Effector memory CD8-positive, alpha-beta T cell (primary cell): Measurements from ENCODE around the gene SLC44A1.

Experiments
- ATAC-seq: fragments of 150-1000 bp; cut with Tn5 transposase; replicated peaks from 2 replicates; pipeline ENCODE4 v1.10.0; 2021; ENCODE audit warnings: mild to moderate bottlenecking, moderate library complexity
- DNase-seq, 3 experiments: peaks; one replicate each; pipeline ENCODE4 v3.0.0; 2021
- H3K27ac Mint-ChIP-seq, 2 donors: one replicate each; pipeline ENCODE4 v1.8.0; 2022; ENCODE audit warnings: mild to moderate bottlenecking in 2 of 2, mixed read lengths in 2 of 2, moderate library complexity in 2 of 2
- H3K27me3 Mint-ChIP-seq, 2 donors: one replicate each; pipeline ENCODE4 v1.8.0; 2022; ENCODE audit warnings: mixed read lengths in 2 of 2
- H3K36me3 Mint-ChIP-seq: one replicate; pipeline ENCODE4 v1.8.0; 2022; ENCODE audit warnings: mild to moderate bottlenecking, moderate library complexity, mixed read lengths; ENCODE audit not compliant: insufficient read depth
- H3K4me1 Mint-ChIP-seq, 2 donors: one replicate each; pipeline ENCODE4 v1.8.0; 2022; ENCODE audit warnings: low read depth in 2 of 2, mixed read lengths in 2 of 2
- H3K4me3 Mint-ChIP-seq, 2 donors: one replicate each; pipeline ENCODE4 v1.8.0; 2022; ENCODE audit warnings: mild to moderate bottlenecking in 2 of 2, mixed read lengths in 2 of 2, moderate library complexity in 2 of 2
- H3K9me3 Mint-ChIP-seq, 2 donors: one replicate each; pipeline ENCODE4 v1.8.0; 2022; ENCODE audit warnings: mixed read lengths in 2 of 2

The SLC44A1 gene

GRCh38 chr9:105457560-105458294 lies 213.3 kb downstream of the SLC44A1 start:
- H3K36me3 Mint-ChIP-seq, result no peaks in the 10 kb centered on the region
- no peaks in the 10 kb centered on the region for H3K27me3 Mint-ChIP-seq
- no peak for DNase-seq
- H3K9me3 Mint-ChIP-seq, result no peaks in the 10 kb centered on the region
- no peak overlapping the region for H3K4me3 Mint-ChIP-seq
- H3K4me1 Mint-ChIP-seq, result no peaks in the 10 kb centered on the region
- no peak overlapping the region for H3K27ac Mint-ChIP-seq
- no peak for ATAC-seq

GRCh38 chr9:105458404-105458803 lies 214.0 kb downstream of the SLC44A1 start:
- H3K4me1 Mint-ChIP-seq, result no peaks in the 10 kb centered on the region
- no peaks in the 10 kb centered on the region for H3K36me3 Mint-ChIP-seq
- ATAC-seq, result no peak
- DNase-seq, result no peak
- H3K27me3 Mint-ChIP-seq, result no peaks in the 10 kb centered on the region
- no peak overlapping the region for H3K4me3 Mint-ChIP-seq
- H3K9me3 Mint-ChIP-seq, result no peaks in the 10 kb centered on the region
- no peak overlapping the region for H3K27ac Mint-ChIP-seq

- Mint-ChIP-seq H3K36me3 (no peaks in the 10 kb centered on the region), H3K4me3 (no peak overlapping the region), H3K27me3 (no peaks in the 10 kb centered on the region), H3K27ac (no peak overlapping the region), H3K9me3 (no peaks in the 10 kb centered on the region), H3K4me1 (no peaks in the 10 kb centered on the region)
- no peak for ATAC-seq
- no peak for DNase-seq
These were observed 214.9 kb downstream of the SLC44A1 start for GRCh38 chr9:105459336-105459735.

GRCh38 chr9:105466898-105467455 lies 222.5 kb downstream of the SLC44A1 start:
- DNase-seq, result no peak
- Mint-ChIP-seq H3K4me1 (no peaks in the 10 kb centered on the region), H3K4me3 (no peak overlapping the region), H3K9me3 (no peaks in the 10 kb centered on the region), H3K27ac (no peak overlapping the region), H3K27me3 (no peaks in the 10 kb centered on the region), H3K36me3 (no peaks in the 10 kb centered on the region)
- no peak for ATAC-seq

- no peak overlapping the region for H3K4me3 Mint-ChIP-seq
- no peaks in the 10 kb centered on the region for H3K9me3 Mint-ChIP-seq
- no peak overlapping the region for H3K27ac Mint-ChIP-seq
- no peaks in the 10 kb centered on the region for H3K36me3 Mint-ChIP-seq
- ATAC-seq, result no peak
- no peaks in the 10 kb centered on the region for H3K27me3 Mint-ChIP-seq
- no peak for DNase-seq
- no peaks in the 10 kb centered on the region for H3K4me1 Mint-ChIP-seq
These were observed 224.4 kb downstream of the SLC44A1 start for GRCh38 chr9:105468875-105469274.

- H3K4me3 Mint-ChIP-seq, result no peak overlapping the region
- no peaks in the 10 kb centered on the region for H3K4me1 Mint-ChIP-seq
- ATAC-seq, result no peak
- no peak for DNase-seq
- no peaks in the 10 kb centered on the region for H3K27me3 Mint-ChIP-seq
- no peak overlapping the region for H3K27ac Mint-ChIP-seq
- H3K36me3 Mint-ChIP-seq, result no peaks in the 10 kb centered on the region
- H3K9me3 Mint-ChIP-seq, result no peaks in the 10 kb centered on the region
These were observed 228.8 kb downstream of the SLC44A1 start for GRCh38 chr9:105473221-105473620.

- no peak for DNase-seq
These were observed 230.9 kb downstream of the SLC44A1 start for GRCh38 chr9:105475302-105475701.

GRCh38 chr9:105479846-105480245 lies 235.4 kb downstream of the SLC44A1 start:
- Mint-ChIP-seq H3K27me3 (no peaks in the 10 kb centered on the region), H3K4me3 (no peak overlapping the region), H3K9me3 (no peaks in the 10 kb centered on the region), H3K4me1 (no peaks in the 10 kb centered on the region), H3K27ac (no peak overlapping the region), H3K36me3 (no peaks in the 10 kb centered on the region)
- ATAC-seq (no peak), DNase-seq (no peak)

More at GRCh38 chr9:105475302-105475701, 230.9 kb downstream of the SLC44A1 start:
- H3K9me3 Mint-ChIP-seq, result no peaks in the 10 kb centered on the region
- no peak overlapping the region for H3K4me3 Mint-ChIP-seq
- H3K4me1 Mint-ChIP-seq, result no peaks in the 10 kb centered on the region
- H3K36me3 Mint-ChIP-seq, result no peaks in the 10 kb centered on the region
- no peak for ATAC-seq
- no peaks in the 10 kb centered on the region for H3K27me3 Mint-ChIP-seq
- no peak overlapping the region for H3K27ac Mint-ChIP-seq

- H3K4me3 Mint-ChIP-seq, result no peak overlapping the region
- no peaks in the 10 kb centered on the region for H3K27me3 Mint-ChIP-seq
- no peak for ATAC-seq
- no peaks in the 10 kb centered on the region for H3K36me3 Mint-ChIP-seq
- H3K27ac Mint-ChIP-seq, result no peak overlapping the region
- DNase-seq, result no peak
- H3K4me1 Mint-ChIP-seq, result no peaks in the 10 kb centered on the region
- no peaks in the 10 kb centered on the region for H3K9me3 Mint-ChIP-seq
These were observed 239.2 kb downstream of the SLC44A1 start for GRCh38 chr9:105483618-105484017.

- ATAC-seq (no peak), DNase-seq (no peak)
- H3K36me3 Mint-ChIP-seq, result no peaks in the 10 kb centered on the region
- no peaks in the 10 kb centered on the region for H3K4me1 Mint-ChIP-seq
- H3K27me3 Mint-ChIP-seq, result no peaks in the 10 kb centered on the region
- H3K27ac Mint-ChIP-seq, result no peak overlapping the region
- H3K9me3 Mint-ChIP-seq, result no peaks in the 10 kb centered on the region
- H3K4me3 Mint-ChIP-seq, result no peak overlapping the region
These were observed 239.8 kb downstream of the SLC44A1 start for GRCh38 chr9:105484226-105484625.

GRCh38 chr9:105485131-105485530 lies 240.7 kb downstream of the SLC44A1 start:
- no peaks in the 10 kb centered on the region for H3K9me3 Mint-ChIP-seq
- no peak overlapping the region for H3K4me3 Mint-ChIP-seq
- ATAC-seq (no peak), DNase-seq (no peak)
- H3K36me3 Mint-ChIP-seq, result no peaks in the 10 kb centered on the region
- no peak overlapping the region for H3K27ac Mint-ChIP-seq
- H3K27me3 Mint-ChIP-seq, result no peaks in the 10 kb centered on the region
- H3K4me1 Mint-ChIP-seq, result no peaks in the 10 kb centered on the region
